Tibial nerve (tissue), 3 donors: Measurements from ENCODE around the gene SLC5A2.
"Not testable (repeated sequence)": the region's sequence is repeated elsewhere in the genome, so short reads cannot be mapped to it uniquely, and the experiment has no call there.

ENCODE experiments used
- POLR2A ChIP-seq, 2 donors: fragments of 450-650 bp; IDR thresholded peaks; one replicate each; pipeline ENCODE4 v1.6.1; 2017; ENCODE audit warnings: antibody characterized with exemption in 2 of 2, mild to moderate bottlenecking in 2 of 2, moderate library complexity in 2 of 2
- TF ChIP-seq, protein P1 (sequence below), 5 experiments: fragments of 200-600 bp in 3 of 5; fragments of 450-650 bp in 2 of 5; sonication (generic) in 3 of 5; IDR thresholded peaks; one replicate each; pipeline ENCODE4 v1.5.1; 2016 to 2019; ENCODE audit warnings: antibody characterized with exemption in 5 of 5, mild to moderate bottlenecking in 3 of 5, moderate library complexity in 2 of 5

DNA sequence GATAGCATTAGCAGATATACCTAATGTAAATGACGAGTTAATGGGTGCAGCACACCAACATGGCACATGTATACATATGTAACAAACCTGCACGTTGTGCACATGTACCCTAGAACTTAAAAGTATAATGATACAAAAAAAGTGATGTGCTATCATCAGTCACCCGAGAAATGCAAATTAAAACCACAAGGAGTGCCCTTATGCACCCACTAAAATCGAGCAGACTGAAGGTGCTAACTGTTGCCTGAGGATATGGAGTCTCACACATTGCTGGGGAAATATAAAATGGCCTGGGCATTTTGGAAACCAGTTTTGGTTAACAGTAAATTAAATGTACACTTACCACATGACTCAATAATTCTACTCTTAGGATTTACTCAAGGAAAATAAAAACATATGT is 43.9 kb upstream of the SLC5A2 start:
- TF ChIP-seq, protein P1, sequence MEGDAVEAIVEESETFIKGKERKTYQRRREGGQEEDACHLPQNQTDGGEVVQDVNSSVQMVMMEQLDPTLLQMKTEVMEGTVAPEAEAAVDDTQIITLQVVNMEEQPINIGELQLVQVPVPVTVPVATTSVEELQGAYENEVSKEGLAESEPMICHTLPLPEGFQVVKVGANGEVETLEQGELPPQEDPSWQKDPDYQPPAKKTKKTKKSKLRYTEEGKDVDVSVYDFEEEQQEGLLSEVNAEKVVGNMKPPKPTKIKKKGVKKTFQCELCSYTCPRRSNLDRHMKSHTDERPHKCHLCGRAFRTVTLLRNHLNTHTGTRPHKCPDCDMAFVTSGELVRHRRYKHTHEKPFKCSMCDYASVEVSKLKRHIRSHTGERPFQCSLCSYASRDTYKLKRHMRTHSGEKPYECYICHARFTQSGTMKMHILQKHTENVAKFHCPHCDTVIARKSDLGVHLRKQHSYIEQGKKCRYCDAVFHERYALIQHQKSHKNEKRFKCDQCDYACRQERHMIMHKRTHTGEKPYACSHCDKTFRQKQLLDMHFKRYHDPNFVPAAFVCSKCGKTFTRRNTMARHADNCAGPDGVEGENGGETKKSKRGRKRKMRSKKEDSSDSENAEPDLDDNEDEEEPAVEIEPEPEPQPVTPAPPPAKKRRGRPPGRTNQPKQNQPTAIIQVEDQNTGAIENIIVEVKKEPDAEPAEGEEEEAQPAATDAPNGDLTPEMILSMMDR (IDR thresholded peaks at IDR 0.05), result not testable (repeated sequence)
- TF ChIP-seq POLR2A (IDR thresholded peaks at IDR 0.05), result not testable (repeated sequence)
